Heart right ventricle (tissue), 16 donors: ENCODE data around the gene CDKN2C. TPM values are rescaled to one million over a fixed set of nuclear protein-coding genes. Genes with fewer than 3 reads are reported as not detected.

Experiments
- ATAC-seq, 8 donors: fragments of 200-7000 bp; cut with Tn5 transposase; one replicate each; pipeline ENCODE4 v1.9.1; 2020; ENCODE audit warnings: mild to moderate bottlenecking in 8 of 8, moderate library complexity in 8 of 8, moderate number of reproducible peaks in 1 of 8
- DNase-seq, 2 donors: peaks; one replicate each; pipeline ENCODE4 v3.0.0-alpha.2; 2020
- H3K27ac ChIP-seq, 10 donors: fragments of 200-600 bp; sonication (generic) in 2 of 10; one replicate each; pipeline versions ENCODE4 v1.5.0 to v1.8.0; 2020 to 2022; ENCODE audit warnings: mild to moderate bottlenecking in 3 of 10
- H3K27me3 ChIP-seq, 7 donors: fragments of 200-600 bp; one replicate each; pipeline ENCODE4 v1.8.0; 2021 to 2022; ENCODE audit warnings: mild to moderate bottlenecking in 2 of 7
- H3K36me3 ChIP-seq, 9 donors: fragments of 200-600 bp; sonication (generic) in 1 of 9; one replicate each; pipeline versions ENCODE4 v1.5.0 to v1.8.0; 2020 to 2022; ENCODE audit warnings: mild to moderate bottlenecking in 2 of 9
- H3K4me1 ChIP-seq, 9 donors: fragments of 200-600 bp; sonication (generic) in 1 of 9; one replicate each; pipeline versions ENCODE4 v1.5.0 to v1.8.0; 2020 to 2022; ENCODE audit warnings: mild to moderate bottlenecking in 4 of 9
- H3K4me3 ChIP-seq, 10 donors: fragments of 200-600 bp; sonication (generic) in 2 of 10; one replicate each; pipeline versions ENCODE4 v1.5.0 to v1.8.0; 2020 to 2022; ENCODE audit warnings: mild to moderate bottlenecking in 7 of 10, moderate library complexity in 2 of 10
- H3K9me3 ChIP-seq, 11 donors: fragments of 200-600 bp in 10 of 11; sonication (generic) in 2 of 11; one replicate each; pipeline versions ENCODE4 v1.5.0 to v1.8.0; 2013 to 2022; ENCODE audit warnings: mild to moderate bottlenecking in 2 of 11, control low read depth in 1 of 11, moderate library complexity in 1 of 11
- CTCF ChIP-seq, 9 donors: fragments of 200-600 bp; sonication (generic) in 2 of 9; IDR thresholded peaks; one replicate each; pipeline versions ENCODE4 v1.5.0 to v1.8.0; 2021 to 2022; ENCODE audit warnings: antibody characterized with exemption in 9 of 9, mild to moderate bottlenecking in 5 of 9, moderate library complexity in 1 of 9
- WGBS, 2 donors: extraction: QIAGEN DNeasy Blood & Tissue Kit; methylation state at CpG; one replicate each; pipeline ENCODE4 v1.1.7; 2013; ENCODE audit warnings: inconsistent platforms in 1 of 2; 5-methylcytosine and 5-hydroxymethylcytosine counted together
- intact Hi-C, 10 donors: fragments of 100-400 bp; cut with DNase I; formaldehyde crosslinking; loops; one replicate each; pipeline versions ENCODE4 v1.11.1 to v1.14.2; 2022
- polyA plus RNA-seq, 2 donors: library from polyadenylated mRNA; stranded (reverse); fragments of 200-250 nt; gene quantifications; one replicate each; pipeline ENCODE4 v1.2.3, GENCODE V29; 2013
- total RNA-seq, 10 donors: library from RNA; stranded (reverse); fragmentation: NEBNext Ultra II Directional in 3 of 10; extraction: Animal tissue kit (Norgen Biotek cat#: 25700) in 3 of 10; gene quantifications; one replicate each; pipeline versions ENCODE4 v1.2.1 to v1.2.4, GENCODE V29; 2021 to 2023
- donor health status: Arrhythmogenic right ventricular cardiomyopathy.
- donor health status: ischemic (EF 13 %, LVEDD 7.1; RV severe dilation, severe dysfunction).
- donor health status: healthy with polysubstance abuse.
- donor health status: DM: no; HTN: yes; CAD: no.
- donor health status: DM: no; HTN: no; CAD: no.
- donor health status: ischemic (EF 25% LVEDD 6.9; RV normal size, moderate dysfunction).
- donor health status: ischemic (EF 25% LVEDD 5.7; RV mildly dilated, moderate dysfunction).
- donor health status: healthy.
- donor health status: DM: yes; HTN: yes; CAD: no.
- donor health status: Ischemic cardiomyopathy.
- donor health status: ischemic (EF 35%, LVEDD 5.7; RV mildly dilated, moderate dysfunction).
- donor health status: nonischemic (EF 11% LVEDD 7.7; RV severe dilation, severe dysfunction).
- donor health status: DM: yes; HTN: yes; CAD: no.
- donor health status: PGD.
- donor health status: ischemic (EF 29% LVEDD 5.4; RV normal size, mild dysfunction).
- donor health status: nonischemic (EF 23%, LVEDD 6.1; RV moderate dilation, normal function).

Gene CDKN2C
- total and polyA plus RNA-seq, 12 donors: 8.2 to 26.3 (median 12.2) TPM

DNA sequence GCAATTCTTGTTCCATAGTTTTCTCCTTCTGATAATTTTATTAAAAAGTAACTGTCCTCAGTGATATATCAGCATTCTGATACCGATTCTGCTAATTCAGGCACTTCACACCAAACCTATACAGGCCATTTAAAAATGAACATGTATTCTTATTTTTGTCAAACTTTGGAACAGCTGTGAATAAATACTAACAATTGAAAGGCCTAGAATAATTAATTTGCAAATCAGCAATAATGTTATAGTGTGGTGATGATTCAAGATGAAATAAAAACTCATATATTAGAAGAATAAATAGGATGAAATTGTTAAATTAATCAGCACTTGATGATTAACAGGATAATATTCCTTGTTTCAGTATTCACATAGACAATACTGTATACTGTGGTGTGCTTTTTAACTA is 9.9 kb downstream of the CDKN2C start:
- intact Hi-C loops: loop anchor here in 2 of 10 donors (10.0 kb wide), 2 partner anchors 205 to 535 kb away; partner anchors contain the start of gene EPS15 (in 1 of the 2)
- Histone ChIP-seq H3K27me3 (peaks cover 0 to 63% (median 0%) of the 10 kb centered on the region in 7 donors), H3K4me3 (peak overlapping the region in 7 of 10 donors; percentile 75 to 94 (median 89)), H3K36me3 (no peaks in the 10 kb centered on the region), H3K27ac (peak overlapping the region in 9 of 10 donors; percentile 97 to 100 (median 99)), H3K9me3 (no peaks in the 10 kb centered on the region), H3K4me1 (peaks cover 0 to 64% (median 26%) of the 10 kb centered on the region in 9 donors)
- no peak for ATAC-seq
- no peak for DNase-seq
- 76 to 81% methylated on average over 1 of the region's 1 CpG for WGBS, 2 donors
- TF ChIP-seq CTCF (IDR thresholded peaks at IDR 0.05): no peak

- Histone ChIP-seq H3K4me3 (peak overlapping the region in 2 of 10 donors; percentile 89 to 94), H3K27ac (peak overlapping the region in 7 of 10 donors; percentile 2 to 100 (median 99)), H3K4me1 (peaks cover 0 to 58% (median 26%) of the 10 kb centered on the region in 9 donors), H3K27me3 (peaks cover 0 to 69% (median 0%) of the 10 kb centered on the region in 7 donors), H3K9me3 (no peaks in the 10 kb centered on the region), H3K36me3 (no peaks in the 10 kb centered on the region)
- intact Hi-C loops: no loop called here
- no peak for DNase-seq
- no peak for ATAC-seq
- TF ChIP-seq CTCF (IDR thresholded peaks at IDR 0.05): no peak
Observed at GRCh38 chr1:50980505-50980904, 10.5 kb downstream of the CDKN2C start.

DNA sequence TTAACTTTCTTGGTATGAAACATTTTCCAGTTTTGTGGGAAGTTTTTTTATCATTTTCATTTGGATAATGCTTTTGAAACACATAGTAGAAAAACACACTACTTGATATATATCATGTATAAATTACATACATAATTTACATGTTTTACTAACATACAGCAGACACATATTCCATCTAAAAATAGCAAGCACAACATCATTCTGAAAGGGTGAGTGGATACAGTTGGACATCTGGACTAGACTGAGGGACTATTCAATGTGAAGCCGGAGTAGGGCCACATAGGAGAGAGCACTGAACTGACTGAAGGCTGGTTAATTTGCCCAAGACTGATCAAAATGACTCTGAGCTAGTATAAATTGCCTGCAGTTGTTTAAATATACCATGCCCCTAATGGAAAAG is 11.7 kb downstream of the CDKN2C start:
- WGBS, 2 donors: 77 to 83% methylated on average over 1 of the region's 1 CpG

DNA sequence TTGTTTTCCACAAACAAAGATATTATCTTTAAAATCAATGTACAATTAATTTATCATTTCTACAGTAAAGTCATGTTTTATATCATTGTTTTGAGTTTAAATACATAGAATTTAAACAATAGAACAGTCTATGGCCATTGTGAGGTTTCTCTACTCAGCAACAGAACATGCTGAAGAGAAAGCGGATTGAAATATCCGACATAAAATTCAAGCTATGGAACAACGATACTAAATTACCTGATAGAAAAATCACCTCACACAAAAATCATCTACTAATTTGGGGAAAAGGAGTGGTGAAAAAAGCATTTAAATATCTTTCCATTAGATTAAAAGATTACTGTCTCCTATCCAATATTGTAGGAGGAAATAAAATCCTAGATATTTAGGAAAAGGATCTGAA is 12.6 kb downstream of the CDKN2C start:
- peak overlapping the region in 3 of 10 donors; percentile 99 for H3K27ac ChIP-seq
- peaks cover 0 to 46% (median 18%) of the 10 kb centered on the region in 9 donors for H3K4me1 ChIP-seq
- H3K27me3 ChIP-seq: peaks cover 0 to 63% (median 0%) of the 10 kb centered on the region in 7 donors
- no peak for DNase-seq
- H3K36me3 ChIP-seq: no peaks in the 10 kb centered on the region
- TF ChIP-seq CTCF (IDR thresholded peaks at IDR 0.05): no peak
- no peak for ATAC-seq
- H3K4me3 ChIP-seq: peak overlapping the region in 3 of 10 donors; percentile 3 to 20 (median 16)
- 95 to 96% methylated on average over 3 of the region's 3 CpGs for WGBS, 2 donors
- H3K9me3 ChIP-seq: no peaks in the 10 kb centered on the region
- intact Hi-C loops: no loop called here

More for the DNA sequence above, 11.7 kb downstream of the CDKN2C start:
- Histone ChIP-seq H3K9me3 (no peaks in the 10 kb centered on the region), H3K36me3 (no peaks in the 10 kb centered on the region), H3K27ac (peak overlapping the region in 7 of 10 donors; percentile 2 to 100 (median 99)), H3K4me3 (peak overlapping the region in 5 of 10 donors; percentile 3 to 27 (median 16)), H3K4me1 (peaks cover 0 to 46% (median 20%) of the 10 kb centered on the region in 9 donors), H3K27me3 (peaks cover 0 to 65% (median 0%) of the 10 kb centered on the region in 7 donors)
- intact Hi-C loops: no loop called here
- ATAC-seq (peak in 1 of 8 donors; percentile 35), DNase-seq (peak in 1 of 2 donors; percentile 10)
- no peak for TF ChIP-seq CTCF (IDR thresholded peaks at IDR 0.05)
